Fibroblast of skin of left biceps (primary cell): ENCODE data around the gene NBL1.

Source experiments
- DNase-seq, 2 experiments: peaks; one replicate each; pipeline ENCODE4 v3.0.0-alpha.2; 2013; ENCODE audit warnings: low read depth in 2 of 2

Gene NBL1

GRCh38 chr1:19645411-19646251 lies 1.5 kb downstream of the NBL1 start:
- no peak for DNase-seq

DNA sequence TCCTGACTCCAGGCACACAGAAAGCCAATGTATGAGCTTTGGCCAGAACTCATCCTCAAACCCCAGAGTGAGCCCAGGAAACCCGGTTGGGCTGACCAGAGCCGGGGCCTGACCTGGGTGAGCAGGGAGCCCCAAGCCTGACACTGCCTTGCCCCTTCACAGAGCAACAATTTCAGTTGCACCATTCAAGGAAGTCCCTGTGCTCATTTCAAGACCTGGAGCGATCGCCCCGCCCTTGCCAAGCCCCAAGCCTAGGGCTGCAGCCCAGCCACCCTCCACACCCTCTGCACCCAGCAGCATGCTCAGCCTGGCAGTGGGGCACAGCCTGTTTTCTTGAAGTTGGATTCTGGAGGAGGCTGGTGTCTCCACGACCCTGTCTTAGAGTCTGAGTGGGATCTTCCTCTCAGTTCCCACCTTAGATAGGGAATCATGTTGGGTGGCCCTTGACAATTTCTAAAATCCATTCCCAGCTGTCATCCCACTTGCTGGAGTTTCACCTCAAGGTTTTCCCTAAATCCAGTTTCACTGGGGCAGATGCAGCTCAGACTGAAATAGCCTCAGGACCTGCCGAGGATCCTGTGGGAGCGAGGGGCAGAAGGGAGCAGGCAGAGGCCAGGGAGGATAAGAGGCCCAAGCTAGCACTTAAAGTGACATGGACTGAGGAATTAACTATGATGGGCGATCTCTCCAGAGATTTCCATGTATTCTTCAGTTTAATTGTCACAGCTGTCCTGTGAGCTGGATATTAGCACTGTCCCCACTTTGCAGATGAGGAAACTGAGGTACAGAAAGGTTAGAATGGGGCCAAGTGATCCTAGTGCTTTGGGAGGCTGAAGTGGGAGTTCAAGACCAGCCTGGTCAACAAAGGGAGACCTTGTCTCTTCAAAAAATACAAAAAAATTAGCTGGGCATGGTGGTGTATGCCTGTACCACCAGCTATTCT lies 2.5 kb downstream of the NBL1 start:
- DNase-seq, result no peak

GRCh38 chr1:19647643-19648042 lies 3.5 kb downstream of the NBL1 start:
- DNase-seq, result no peak

GRCh38 chr1:19648239-19648638 lies 4.1 kb downstream of the NBL1 start:
- no peak for DNase-seq

GRCh38 chr1:19648689-19649088 lies 4.6 kb downstream of the NBL1 start:
- no peak for DNase-seq

GRCh38 chr1:19650416-19651140 lies 6.5 kb downstream of the NBL1 start:
- DNase-seq, result no peak

DNA sequence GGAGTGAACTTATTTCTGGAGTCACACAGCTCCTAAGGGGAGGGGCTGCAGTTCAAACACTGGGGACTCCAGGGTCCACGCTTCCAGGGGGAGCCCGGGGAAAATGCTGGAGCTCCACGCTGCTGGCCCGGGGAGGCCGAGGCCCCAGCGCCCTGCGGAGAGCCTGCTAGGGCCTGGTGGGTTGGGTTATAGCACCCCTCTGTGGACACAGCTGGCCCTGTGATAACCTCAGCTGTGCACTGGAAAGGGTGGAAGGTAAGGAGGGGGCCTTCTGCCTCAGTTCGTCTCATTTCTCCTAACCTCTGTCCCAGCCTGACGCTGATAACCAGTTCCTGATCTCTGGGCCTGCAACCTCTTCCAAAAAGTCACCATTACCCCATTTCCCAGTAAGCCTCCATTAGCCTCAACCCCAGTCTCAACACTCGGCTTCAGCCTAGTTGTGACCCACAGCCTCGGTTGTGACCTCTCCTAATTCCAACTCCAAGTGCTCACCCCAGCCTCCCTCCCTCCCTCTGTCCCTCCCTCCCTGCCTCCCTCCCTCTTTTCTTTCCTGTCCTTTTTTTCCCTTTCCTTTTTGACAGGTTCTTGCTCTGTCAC lies 7.1 kb downstream of the NBL1 start:
- no peak for DNase-seq

DNA sequence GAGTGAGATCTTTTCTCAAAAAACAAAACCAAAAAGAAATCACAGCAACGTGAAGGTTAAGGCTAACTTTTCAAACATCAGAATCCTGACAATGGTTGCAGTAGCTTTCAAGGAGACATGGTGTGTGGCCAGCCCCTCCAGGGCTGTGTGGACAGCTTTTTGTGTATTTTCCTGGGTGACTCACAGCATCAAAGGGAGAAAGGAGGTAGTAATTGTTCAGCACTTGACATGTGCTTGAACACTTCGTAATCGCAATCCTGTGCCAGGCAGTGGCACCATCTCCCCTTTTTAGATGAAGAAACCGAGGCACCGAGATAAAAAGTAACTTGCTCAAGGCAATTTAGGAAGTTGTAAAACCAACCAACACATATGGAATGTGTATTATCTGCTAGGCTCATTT lies 10.3 kb downstream of the NBL1 start:
- DNase-seq, result no peak

DNA sequence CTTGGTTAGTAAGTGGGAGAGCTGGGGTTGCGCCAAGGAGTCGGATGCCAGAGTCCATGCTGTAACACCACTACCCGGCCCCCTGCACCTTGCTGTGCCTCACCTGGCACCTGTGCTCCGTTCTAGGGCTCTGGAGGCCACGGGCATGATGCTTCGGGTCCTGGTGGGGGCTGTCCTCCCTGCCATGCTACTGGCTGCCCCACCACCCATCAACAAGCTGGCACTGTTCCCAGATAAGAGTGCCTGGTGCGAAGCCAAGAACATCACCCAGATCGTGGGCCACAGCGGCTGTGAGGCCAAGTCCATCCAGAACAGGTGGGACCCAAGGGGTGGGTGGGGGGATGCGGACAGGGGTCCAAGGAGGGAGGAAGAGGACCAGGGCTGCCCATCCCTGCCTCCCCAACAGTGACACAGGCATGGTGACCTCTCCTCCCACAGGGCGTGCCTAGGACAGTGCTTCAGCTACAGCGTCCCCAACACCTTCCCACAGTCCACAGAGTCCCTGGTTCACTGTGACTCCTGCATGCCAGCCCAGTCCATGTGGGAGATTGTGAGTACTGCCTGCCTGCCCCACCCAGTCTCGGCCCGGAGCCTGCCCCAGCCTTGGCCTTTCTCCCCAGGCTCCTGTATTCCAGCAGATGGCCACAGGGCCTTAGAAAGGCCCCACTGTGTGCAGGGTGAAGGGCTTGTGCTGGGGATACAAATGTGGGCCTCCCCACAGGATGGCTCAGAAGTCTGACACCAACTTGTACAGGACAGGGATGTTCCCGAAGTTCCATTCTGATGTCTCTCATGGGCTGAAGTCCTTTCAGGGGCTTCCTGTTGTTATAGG lies 11.0 kb downstream of the NBL1 start:
- no peak for DNase-seq

DNA sequence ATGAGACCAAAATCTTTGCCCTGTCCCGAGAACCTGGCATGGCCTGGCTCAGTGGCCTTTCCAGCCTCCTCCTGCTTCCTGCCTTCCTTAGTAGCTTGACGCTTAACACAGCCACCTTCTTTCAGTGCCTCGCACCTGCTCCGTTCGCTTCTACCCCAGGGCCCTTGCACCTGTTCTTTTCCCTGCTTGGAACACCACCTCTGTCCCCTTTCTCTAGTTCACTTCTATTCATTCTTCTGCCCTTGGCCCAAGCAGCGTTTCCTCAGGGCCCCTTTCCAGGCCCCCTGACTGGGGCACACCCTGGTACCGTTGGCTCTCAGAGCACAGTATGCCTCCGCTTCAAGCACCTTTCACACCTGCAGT lies 11.6 kb downstream of the NBL1 start:
- no peak for DNase-seq

DNA sequence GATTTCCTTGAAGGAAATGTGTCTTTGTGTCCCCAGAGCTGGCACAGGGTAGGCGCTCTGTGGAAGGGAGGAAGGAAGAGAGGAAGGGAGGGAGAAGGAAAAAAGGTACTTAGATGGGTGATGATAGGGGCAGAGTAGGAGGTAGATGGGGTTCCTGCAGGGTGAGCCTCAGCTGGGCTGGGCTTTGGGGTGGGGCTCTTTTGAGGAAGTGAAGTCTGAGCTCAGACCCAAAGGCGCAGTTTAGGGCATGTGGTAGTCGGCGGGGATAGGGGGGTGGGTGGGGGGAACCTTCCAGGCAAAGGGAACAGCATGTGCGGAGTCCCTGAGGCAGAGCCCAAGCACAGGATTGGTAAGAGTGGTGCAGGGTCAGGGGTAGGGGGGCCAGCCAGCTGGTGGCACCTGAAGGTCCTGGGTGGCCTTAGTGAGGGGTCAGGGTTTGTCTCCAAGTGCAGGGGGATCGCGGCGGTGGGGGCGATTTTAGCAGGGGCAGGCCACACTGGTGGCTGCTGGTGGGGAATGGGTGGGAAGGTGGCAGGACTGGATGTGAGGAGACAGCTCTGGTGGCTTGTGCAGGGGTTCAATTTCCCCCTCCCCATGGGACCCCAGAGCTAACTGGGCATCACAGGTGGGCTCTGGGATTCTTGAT lies 12.1 kb downstream of the NBL1 start:
- DNase-seq, result no peak

- DNase-seq, result no peak
These were observed 12.8 kb downstream of the NBL1 start for GRCh38 chr1:19656780-19657466.

DNA sequence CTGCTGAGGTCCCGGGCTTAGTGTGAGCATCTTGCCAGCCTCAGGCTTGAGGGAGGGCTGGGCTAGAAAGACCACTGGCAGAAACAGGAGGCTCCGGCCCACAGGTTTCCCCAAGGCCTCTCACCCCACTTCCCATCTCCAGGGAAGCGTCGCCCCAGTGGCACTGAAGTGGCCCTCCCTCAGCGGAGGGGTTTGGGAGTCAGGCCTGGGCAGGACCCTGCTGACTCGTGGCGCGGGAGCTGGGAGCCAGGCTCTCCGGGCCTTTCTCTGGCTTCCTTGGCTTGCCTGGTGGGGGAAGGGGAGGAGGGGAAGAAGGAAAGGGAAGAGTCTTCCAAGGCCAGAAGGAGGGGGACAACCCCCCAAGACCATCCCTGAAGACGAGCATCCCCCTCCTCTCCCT lies 13.4 kb downstream of the NBL1 start:
- DNase-seq, result no peak

DNA sequence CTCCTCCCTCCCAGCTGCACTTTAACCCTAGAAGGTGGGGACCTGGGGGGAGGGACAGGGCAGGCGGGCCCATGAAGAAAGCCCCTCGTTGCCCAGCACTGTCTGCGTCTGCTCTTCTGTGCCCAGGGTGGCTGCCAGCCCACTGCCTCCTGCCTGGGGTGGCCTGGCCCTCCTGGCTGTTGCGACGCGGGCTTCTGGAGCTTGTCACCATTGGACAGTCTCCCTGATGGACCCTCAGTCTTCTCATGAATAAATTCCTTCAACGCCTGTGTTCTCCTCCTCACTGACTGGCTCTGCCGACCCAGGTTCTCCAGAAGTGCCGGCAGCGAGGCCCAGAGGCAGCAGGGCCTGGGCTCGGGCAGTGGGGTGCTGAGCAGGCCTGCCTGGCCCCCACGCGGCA lies 14.1 kb downstream of the NBL1 start:
- DNase-seq, result no peak

- DNase-seq, result no peak
These were observed 17.7 kb downstream of the NBL1 start for GRCh38 chr1:19661721-19662228.

DNA sequence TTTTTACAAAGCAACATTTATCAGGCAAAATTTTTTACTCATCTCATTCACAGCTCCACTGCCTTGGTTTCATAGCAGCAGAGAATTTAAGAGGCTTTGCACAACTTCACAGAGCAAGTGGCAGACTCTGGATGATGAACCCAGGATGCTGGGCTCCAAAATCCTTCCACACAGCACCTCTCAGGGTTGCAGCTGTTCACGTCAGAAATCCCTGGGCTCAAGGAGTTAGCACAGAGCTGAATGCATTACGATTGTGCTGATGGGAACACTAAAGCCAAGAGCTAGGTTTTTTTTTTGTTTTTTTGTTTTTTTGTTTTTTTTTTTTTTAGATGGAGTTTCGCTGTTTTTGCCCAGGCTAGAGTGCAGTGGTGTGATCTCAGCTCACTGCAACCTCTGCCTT lies 18.2 kb downstream of the NBL1 start:
- DNase-seq, result no peak

DNA sequence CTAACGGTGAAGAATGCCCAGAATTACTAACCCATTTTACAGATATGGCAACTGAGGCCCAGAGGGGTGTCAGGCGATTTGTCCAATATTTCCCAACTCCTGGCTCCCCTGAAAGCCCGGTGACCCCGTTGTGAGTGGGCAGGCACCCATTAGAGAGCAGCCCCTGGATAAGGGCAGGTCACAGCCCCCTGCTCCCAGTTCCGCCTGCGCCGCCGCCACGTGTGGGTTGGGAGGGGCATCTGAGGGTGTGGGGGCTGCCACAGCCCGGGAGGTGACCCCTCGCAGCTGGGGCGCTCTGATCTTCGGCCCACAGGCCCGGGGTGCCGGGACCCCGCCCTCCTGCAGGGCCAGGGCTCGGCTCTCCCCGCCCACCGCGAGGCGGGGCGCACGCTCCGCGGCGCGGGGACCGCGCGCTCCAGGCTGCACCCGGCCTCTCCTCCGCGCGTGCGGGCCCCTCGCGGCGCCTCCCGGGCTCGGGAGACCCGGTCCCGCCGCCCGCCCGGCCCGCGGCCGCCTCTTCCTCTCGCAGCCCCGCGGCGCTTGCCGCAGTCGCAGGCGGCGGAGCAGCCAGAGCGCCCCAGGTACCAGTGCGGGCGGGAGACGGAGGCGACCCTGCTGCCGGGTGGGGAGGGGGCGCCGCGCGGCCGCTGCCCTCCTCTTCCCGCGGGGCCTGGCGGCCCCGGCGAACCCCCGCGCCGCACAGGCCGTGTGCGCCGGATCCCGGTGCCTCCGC lies 20.5 kb downstream of the NBL1 start, which contains the start of gene HTR6:
HTR6 (plus strand) TSS at position 423 of the 733 bp plus-strand sequence. CDS start 879 bp downstream, outside the sequence.
- DNase-seq, result no peak

DNA sequence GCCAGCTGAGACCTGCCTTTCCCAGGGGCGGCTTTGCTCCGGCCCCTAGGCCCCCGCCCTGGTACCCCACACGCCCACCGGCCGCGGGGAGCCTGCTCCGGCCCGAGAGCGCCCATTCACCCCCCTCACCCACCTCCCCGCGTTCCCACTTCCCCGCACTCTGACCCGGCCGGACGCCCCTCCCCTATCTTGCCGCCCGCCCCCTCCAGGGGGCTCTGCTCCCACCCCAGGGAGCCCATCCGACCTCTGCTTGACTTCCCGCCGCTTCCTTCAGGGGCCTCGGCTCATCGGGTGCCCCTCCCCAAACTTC lies 21.0 kb downstream of the NBL1 start:
- DNase-seq, result no peak
